ENCODE results near the gene ARCN1. TPM values are rescaled to one million over a fixed set of nuclear protein-coding genes. Genes with fewer than 3 reads are reported as not detected.
A peak's percentile ranks its signal among the peaks of the same experiment; 100 is the strongest.

ARCN1 gene
- total and polyA plus RNA-seq, 9 of the 15 experiments (the other 6 are each of a cell fraction or from before 2014, with no cell fraction given) = 30.0 to 224 (median 76.4) TPM

- H3K9ac ChIP-seq (ENCODE audit: insufficient read depth in 1 of 2, low read depth in 2 of 2, low read length in 2 of 2) = peak overlapping the region in 1 of 2 experiments; percentile 78; a peak in 1 of 4 replicates
- H3K9me3 ChIP-seq (replicated peaks; ENCODE audit: control insufficient read depth, insufficient read depth, low read depth, low read length) = no peaks in the 10 kb centered on the region
- TF ChIP-seq RNF2 (IDR thresholded peaks at IDR 0.05) (no peak), MAZ (CRISPR knock-in tag; conservative IDR thresholded peaks at IDR 0.05 in 1 of 2, IDR thresholded peaks at IDR 0.05 in 1 of 2) (no peak), RUNX1 (IDR thresholded peaks at IDR 0.05; ENCODE audit: low read depth) (no peak), RBFOX2 (IDR thresholded peaks at IDR 0.05; ENCODE audit: low read depth, low read length) (no peak), HNRNPH1 (optimal IDR thresholded peaks at IDR 0.05; ENCODE audit: low read depth, low read length) (no peak), NFATC3 (IDR thresholded peaks at IDR 0.05) (no peak), ZNF778 (CRISPR knock-in tag; IDR thresholded peaks at IDR 0.05) (no peak), SREBF2 (CRISPR knock-in tag; IDR thresholded peaks at IDR 0.05) (no peak), L3MBTL2 (IDR thresholded peaks at IDR 0.05) (no peak), ZNF24 (IDR thresholded peaks at IDR 0.05) (no peak), SMAD4 (CRISPR knock-in tag; conservative IDR thresholded peaks at IDR 0.05) (no peak), SMARCB1 (IDR thresholded peaks at IDR 0.05; ENCODE audit: insufficient read length, low read depth) (no peak), ZNF589 (CRISPR knock-in tag; IDR thresholded peaks at IDR 0.05; ENCODE audit: low read depth) (no peak), PML (IDR thresholded peaks at IDR 0.05; ENCODE audit: low read length) (no peak), NELFE (IDR thresholded peaks at IDR 0.05; ENCODE audit: insufficient read depth, insufficient read length) (no peak), ZNF384 (IDR thresholded peaks at IDR 0.05; ENCODE audit: low read depth, low read length) (no peak), THAP12 (CRISPR knock-in tag; IDR thresholded peaks at IDR 0.05) (no peak)
- TF ChIP-seq, protein P1, sequence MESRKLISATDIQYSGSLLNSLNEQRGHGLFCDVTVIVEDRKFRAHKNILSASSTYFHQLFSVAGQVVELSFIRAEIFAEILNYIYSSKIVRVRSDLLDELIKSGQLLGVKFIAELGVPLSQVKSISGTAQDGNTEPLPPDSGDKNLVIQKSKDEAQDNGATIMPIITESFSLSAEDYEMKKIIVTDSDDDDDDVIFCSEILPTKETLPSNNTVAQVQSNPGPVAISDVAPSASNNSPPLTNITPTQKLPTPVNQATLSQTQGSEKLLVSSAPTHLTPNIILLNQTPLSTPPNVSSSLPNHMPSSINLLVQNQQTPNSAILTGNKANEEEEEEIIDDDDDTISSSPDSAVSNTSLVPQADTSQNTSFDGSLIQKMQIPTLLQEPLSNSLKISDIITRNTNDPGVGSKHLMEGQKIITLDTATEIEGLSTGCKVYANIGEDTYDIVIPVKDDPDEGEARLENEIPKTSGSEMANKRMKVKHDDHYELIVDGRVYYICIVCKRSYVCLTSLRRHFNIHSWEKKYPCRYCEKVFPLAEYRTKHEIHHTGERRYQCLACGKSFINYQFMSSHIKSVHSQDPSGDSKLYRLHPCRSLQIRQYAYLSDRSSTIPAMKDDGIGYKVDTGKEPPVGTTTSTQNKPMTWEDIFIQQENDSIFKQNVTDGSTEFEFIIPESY (CRISPR knock-in tag; IDR thresholded peaks at IDR 0.05) = no peak
- TF ChIP-seq, protein P2, sequence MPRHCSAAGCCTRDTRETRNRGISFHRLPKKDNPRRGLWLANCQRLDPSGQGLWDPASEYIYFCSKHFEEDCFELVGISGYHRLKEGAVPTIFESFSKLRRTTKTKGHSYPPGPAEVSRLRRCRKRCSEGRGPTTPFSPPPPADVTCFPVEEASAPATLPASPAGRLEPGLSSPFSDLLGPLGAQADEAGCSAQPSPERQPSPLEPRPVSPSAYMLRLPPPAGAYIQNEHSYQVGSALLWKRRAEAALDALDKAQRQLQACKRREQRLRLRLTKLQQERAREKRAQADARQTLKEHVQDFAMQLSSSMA (CRISPR knock-in tag; IDR thresholded peaks at IDR 0.05) = no peak
- CTCF ChIA-PET (ENCODE audit: low intra/inter-chr PET ratio) = no interaction called here
- intact Hi-C loops (cut with micrococcal nuclease) = no loop called here
- no peaks in the 10 kb centered on the region for H4K20me1 ChIP-seq (replicated peaks; ENCODE audit: control insufficient read depth, insufficient read depth, low read length)
- H3K4me1 ChIP-seq (replicated peaks in 1 of 2; ENCODE audit: control insufficient read depth in 2 of 2, insufficient read depth in 2 of 2, low read length in 2 of 2) = peaks cover 12 to 42% of the 10 kb centered on the region in 2 experiments
- BruUV-seq (replicated peaks) = no TSS peak
- WGBS (ENCODE audit: insufficient coverage, low coverage, missing lambda C conversion rate) = 82% methylated on average over 7 of the region's 7 CpGs
- in situ Hi-C loops (cut with MboI) = no loop called here
- H3K4me2 ChIP-seq (ENCODE audit: insufficient read depth, low read length) = no peak overlapping the region
- peaks cover 3% of the 10 kb centered on the region for H3K9me1 ChIP-seq (ENCODE audit: control insufficient read depth, insufficient read depth, low read length)
- no peaks in the 10 kb centered on the region for H3K27me3 ChIP-seq (ENCODE audit: control insufficient read depth in 2 of 2, insufficient read depth in 2 of 2, low read length in 2 of 2)
- ATAC-seq = no peak
- H3K36me3 ChIP-seq (ENCODE audit: control insufficient read depth, insufficient read depth, low read length) = peaks cover 22% of the 10 kb centered on the region
- DNase-seq (ENCODE audit: extremely low read depth in 1 of 4, low spot score in 3 of 4) = no peak
- peaks cover 10% of the 10 kb centered on the region; the same call in 2 of the 3 replicates for H3K79me2 ChIP-seq (ENCODE audit: control insufficient read depth, insufficient read depth, low read length)
- POLR2A ChIA-PET = interaction anchor here (0.8 to 1.4 kb wide), 2 partner anchors 12 to 19 kb away, joined by 3 to 4 read pairs; no protein-coding TSS in a partner anchor
- no peak overlapping the region for H3K27ac ChIP-seq (ENCODE audit: extremely low read depth, low read depth, low read length)
- H2AFZ ChIP-seq (ENCODE audit: low read depth, low read length) = no peak overlapping the region
- no peak overlapping the region for H3K4me3 ChIP-seq
- FAIRE-seq = no peak
Observed at GRCh38 chr11:118612378-118612777, 40.2 kb downstream of the ARCN1 start.

All from K562 (cell line).